ENCODE data around the gene FAM76B. TPM values are rescaled to one million over a fixed set of nuclear protein-coding genes. Genes with fewer than 3 reads are reported as not detected.

The FAM76B gene
- polyA plus RNA-seq, 3 donors = 7.8 to 46.6 (median 8.2) TPM

GRCh38 chr11:95792700-95793099 lies 3.1 kb upstream of the FAM76B start:
- Histone ChIP-seq H3K4me1 (ENCODE audit: control insufficient read depth in 1 of 2, insufficient read depth in 2 of 2, low read length in 2 of 2) (peaks cover 16 to 28% of the 10 kb centered on the region in 2 donors), H3K36me3 (replicated peaks in 1 of 2; ENCODE audit: control insufficient read depth in 1 of 2, insufficient read depth in 2 of 2, low read length in 2 of 2) (peaks cover 3 to 4% of the 10 kb centered on the region in 2 donors), H3K27ac (ENCODE audit: low read depth in 1 of 2, low read length in 2 of 2) (no peak overlapping the region), H4K20me1 (ENCODE audit: insufficient read depth, low read length) (no peaks in the 10 kb centered on the region), H3K4me3 (replicated peaks in 1 of 3; ENCODE audit: low read depth in 2 of 3, low read length in 3 of 3) (no peak overlapping the region), H3K9me3 (replicated peaks in 1 of 2; ENCODE audit: control insufficient read depth in 1 of 2, insufficient read depth in 1 of 2, low read length in 2 of 2) (no peaks in the 10 kb centered on the region), H3K4me2 (replicated peaks; ENCODE audit: extremely low read depth, low read length, poor library complexity, severe bottlenecking) (no peak overlapping the region), H3K79me2 (ENCODE audit: insufficient read depth, low read length) (peaks cover 90% of the 10 kb centered on the region), H3K27me3 (ENCODE audit: control insufficient read depth in 2 of 2, insufficient read depth in 2 of 2, low read length in 2 of 2) (no peaks in the 10 kb centered on the region), H3K9ac (ENCODE audit: insufficient read depth, low read length, poor library complexity, severe bottlenecking) (no peak overlapping the region), H2AFZ (ENCODE audit: insufficient read depth, low read depth, low read length, poor library complexity, severe bottlenecking) (no peak overlapping the region)
- Mint-ChIP-seq H3K36me3 (peaks cover 5% of the 10 kb centered on the region in 2 donors), H3K4me3 (no peak overlapping the region), H3K9me3 (peaks cover 0 to 1% (median 0%) of the 10 kb centered on the region in 7 donors), H3K27me3 (ENCODE audit: low read depth in 3 of 3) (no peaks in the 10 kb centered on the region), H3K27ac (no peak overlapping the region), H3K4me1 (peaks cover 30% of the 10 kb centered on the region)
- TF ChIP-seq, protein P1, sequence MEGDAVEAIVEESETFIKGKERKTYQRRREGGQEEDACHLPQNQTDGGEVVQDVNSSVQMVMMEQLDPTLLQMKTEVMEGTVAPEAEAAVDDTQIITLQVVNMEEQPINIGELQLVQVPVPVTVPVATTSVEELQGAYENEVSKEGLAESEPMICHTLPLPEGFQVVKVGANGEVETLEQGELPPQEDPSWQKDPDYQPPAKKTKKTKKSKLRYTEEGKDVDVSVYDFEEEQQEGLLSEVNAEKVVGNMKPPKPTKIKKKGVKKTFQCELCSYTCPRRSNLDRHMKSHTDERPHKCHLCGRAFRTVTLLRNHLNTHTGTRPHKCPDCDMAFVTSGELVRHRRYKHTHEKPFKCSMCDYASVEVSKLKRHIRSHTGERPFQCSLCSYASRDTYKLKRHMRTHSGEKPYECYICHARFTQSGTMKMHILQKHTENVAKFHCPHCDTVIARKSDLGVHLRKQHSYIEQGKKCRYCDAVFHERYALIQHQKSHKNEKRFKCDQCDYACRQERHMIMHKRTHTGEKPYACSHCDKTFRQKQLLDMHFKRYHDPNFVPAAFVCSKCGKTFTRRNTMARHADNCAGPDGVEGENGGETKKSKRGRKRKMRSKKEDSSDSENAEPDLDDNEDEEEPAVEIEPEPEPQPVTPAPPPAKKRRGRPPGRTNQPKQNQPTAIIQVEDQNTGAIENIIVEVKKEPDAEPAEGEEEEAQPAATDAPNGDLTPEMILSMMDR (IDR thresholded peaks at IDR 0.05) = no peak
- DNase-seq = no peak
- WGBS (ENCODE audit: insufficient coverage) = 100% methylated on average over 4 of the region's 7 CpGs
- intact Hi-C loops (cut with micrococcal nuclease) = no loop called here

GRCh38 chr11:95792200-95792599 lies 2.6 kb upstream of the FAM76B start:
- Histone ChIP-seq H3K27ac (ENCODE audit: low read depth in 1 of 2, low read length in 2 of 2) (no peak overlapping the region), H4K20me1 (ENCODE audit: insufficient read depth, low read length) (no peaks in the 10 kb centered on the region), H3K4me1 (ENCODE audit: control insufficient read depth in 1 of 2, insufficient read depth in 2 of 2, low read length in 2 of 2) (peaks cover 16 to 28% of the 10 kb centered on the region in 2 donors), H3K9ac (ENCODE audit: insufficient read depth, low read length, poor library complexity, severe bottlenecking) (no peak overlapping the region), H3K36me3 (replicated peaks in 1 of 2; ENCODE audit: control insufficient read depth in 1 of 2, insufficient read depth in 2 of 2, low read length in 2 of 2) (peaks cover 6 to 9% of the 10 kb centered on the region in 2 donors), H2AFZ (ENCODE audit: insufficient read depth, low read depth, low read length, poor library complexity, severe bottlenecking) (no peak overlapping the region), H3K4me3 (replicated peaks in 1 of 3; ENCODE audit: low read depth in 2 of 3, low read length in 3 of 3) (no peak overlapping the region), H3K79me2 (ENCODE audit: insufficient read depth, low read length) (peaks cover 90% of the 10 kb centered on the region), H3K27me3 (ENCODE audit: control insufficient read depth in 2 of 2, insufficient read depth in 2 of 2, low read length in 2 of 2) (no peaks in the 10 kb centered on the region), H3K9me3 (replicated peaks in 1 of 2; ENCODE audit: control insufficient read depth in 1 of 2, insufficient read depth in 1 of 2, low read length in 2 of 2) (no peaks in the 10 kb centered on the region), H3K4me2 (replicated peaks; ENCODE audit: extremely low read depth, low read length, poor library complexity, severe bottlenecking) (no peak overlapping the region)
- Mint-ChIP-seq H3K9me3 (peaks cover 0 to 1% (median 0%) of the 10 kb centered on the region in 7 donors), H3K4me1 (peaks cover 30% of the 10 kb centered on the region), H3K36me3 (peaks cover 8 to 9% of the 10 kb centered on the region in 2 donors), H3K4me3 (no peak overlapping the region), H3K27ac (peak overlapping the region in 1 of 7 donors; percentile 0), H3K27me3 (ENCODE audit: low read depth in 3 of 3) (no peaks in the 10 kb centered on the region)
- WGBS (ENCODE audit: insufficient coverage) = 100% methylated on average over 1 of the region's 8 CpGs
- intact Hi-C loops (cut with micrococcal nuclease) = no loop called here
- no peak for DNase-seq
- TF ChIP-seq, protein P1 (IDR thresholded peaks at IDR 0.05) = no peak
